Ramos (cell line): ENCODE measurements around the gene CEACAM18.
"Not testable (repeated sequence)": the region's sequence is repeated elsewhere in the genome, so short reads cannot be mapped to it uniquely, and the experiment has no call there.

Source experiments
- in situ Hi-C: fragments of 300-500 bp; cut with MboI; formaldehyde crosslinking; loops from one replicate; pipeline ENCODE4 v1.14.3; 2022; ENCODE audit warnings: low sequenced_read_pairs; ENCODE audit not compliant: unreplicated experiment

Gene CEACAM18

GRCh38 chr19:51460164-51460992 lies 18.0 kb upstream of the CEACAM18 start:
- in situ Hi-C loops, result no loop called here

GRCh38 chr19:51461723-51462161 lies 16.6 kb upstream of the CEACAM18 start:
- in situ Hi-C loops, result no loop called here

GRCh38 chr19:51462276-51462675 lies 16.1 kb upstream of the CEACAM18 start:
- in situ Hi-C loops, result no loop called here

- in situ Hi-C loops, result no loop called here
Observed at GRCh38 chr19:51462681-51463080, 15.7 kb upstream of the CEACAM18 start.

- in situ Hi-C loops, result not testable (repeated sequence)
Observed at GRCh38 chr19:51463976-51464581, 14.3 kb upstream of the CEACAM18 start.

- in situ Hi-C loops, result no loop called here
Observed at GRCh38 chr19:51466723-51467122, 11.6 kb upstream of the CEACAM18 start.

GRCh38 chr19:51467864-51468544 lies 10.3 kb upstream of the CEACAM18 start:
- in situ Hi-C loops, result no loop called here

- in situ Hi-C loops, result no loop called here
Observed at GRCh38 chr19:51468545-51468920, 9.8 kb upstream of the CEACAM18 start.

- in situ Hi-C loops, result no loop called here
Observed at GRCh38 chr19:51469162-51469561, 9.2 kb upstream of the CEACAM18 start.

GRCh38 chr19:51469629-51470028 lies 8.7 kb upstream of the CEACAM18 start:
- in situ Hi-C loops, result loop anchor here (5.0 kb wide), 1 partner anchor 188 kb away; no protein-coding TSS in a partner anchor

GRCh38 chr19:51470966-51471365 lies 7.4 kb upstream of the CEACAM18 start:
- in situ Hi-C loops, result loop anchor here (5.0 kb wide), 1 partner anchor 186 kb away; no protein-coding TSS in a partner anchor

GRCh38 chr19:51471527-51471926 lies 6.8 kb upstream of the CEACAM18 start:
- in situ Hi-C loops, result loop anchor here (5.0 kb wide), 1 partner anchor 186 kb away; no protein-coding TSS in a partner anchor

GRCh38 chr19:51472607-51473006 lies 5.7 kb upstream of the CEACAM18 start:
- in situ Hi-C loops, result loop anchor here (5.0 kb wide), 1 partner anchor 185 kb away; no protein-coding TSS in a partner anchor

GRCh38 chr19:51473009-51473707 lies 5.2 kb upstream of the CEACAM18 start:
- in situ Hi-C loops, result loop anchor here (5.0 kb wide), 1 partner anchor 184 kb away; no protein-coding TSS in a partner anchor

GRCh38 chr19:51476164-51476563 lies 2.2 kb upstream of the CEACAM18 start:
- in situ Hi-C loops, result no loop called here

GRCh38 chr19:51477344-51477743 lies 995 bp upstream of the CEACAM18 start:
- in situ Hi-C loops, result no loop called here

GRCh38 chr19:51479531-51480331 lies 1.4 kb downstream of the CEACAM18 start:
- in situ Hi-C loops, result no loop called here

- in situ Hi-C loops, result no loop called here
Observed at GRCh38 chr19:51480590-51480989, 2.3 kb downstream of the CEACAM18 start.

GRCh38 chr19:51485960-51486660 lies 7.8 kb downstream of the CEACAM18 start:
- in situ Hi-C loops, result no loop called here
